Omental fat pad (tissue), 4 donors: ENCODE results near the gene MORC3. TPM values are rescaled to one million over a fixed set of nuclear protein-coding genes. Genes with fewer than 3 reads are reported as not detected.
"Not testable (repeated sequence)": the region's sequence is repeated elsewhere in the genome, so short reads cannot be mapped to it uniquely, and the experiment has no call there.

ENCODE experiments used
- ATAC-seq: fragments of 150-250 bp; one replicate; pipeline ENCODE4 v1.9.1; 2016; ENCODE audit warnings: mild to moderate bottlenecking, moderate library complexity; ENCODE audit not compliant: low FRiP score
- DNase-seq: peaks from one replicate; pipeline ENCODE4 v3.0.0-alpha.2; 2019; ENCODE audit warnings: low spot score
- CTCF ChIP-seq, 3 donors: fragments of 450-650 bp; IDR thresholded peaks; one replicate each; pipeline ENCODE4 v1.5.1; 2016 to 2017; ENCODE audit warnings: antibody characterized with exemption in 3 of 3, mild to moderate bottlenecking in 3 of 3, moderate library complexity in 2 of 3
- total RNA-seq, 4 donors: library from RNA; depleted of rRNA; stranded (reverse); fragments of >200 nt; gene quantifications; one replicate each; pipeline ENCODE4 v1.1.0, GENCODE V29; 2016

MORC3 gene
- total RNA-seq, 4 donors from 2014 or later = 26.8 to 43.2 (median 34.1) TPM

- ATAC-seq (no peak), DNase-seq (no peak)
- no peak for TF ChIP-seq CTCF (IDR thresholded peaks at IDR 0.05)
Observed at GRCh38 chr21:36388096-36388495, 68.1 kb downstream of the MORC3 start.

- no peak for ATAC-seq
Observed at GRCh38 chr21:36388835-36389234, 68.8 kb downstream of the MORC3 start.

GRCh38 chr21:36391649-36392048 is 71.7 kb downstream of the MORC3 start:
- DNase-seq, ATAC-seq: not testable (repeated sequence)

More at GRCh38 chr21:36388835-36389234, 68.8 kb downstream of the MORC3 start:
- no peak for DNase-seq
- TF ChIP-seq CTCF (IDR thresholded peaks at IDR 0.05) = no peak

- DNase-seq (no peak), ATAC-seq (no peak)
- TF ChIP-seq CTCF (IDR thresholded peaks at IDR 0.05) = no peak
Observed at GRCh38 chr21:36395353-36396111, 75.5 kb downstream of the MORC3 start.

GRCh38 chr21:36396325-36396724 is 76.3 kb downstream of the MORC3 start:
- DNase-seq = no peak

GRCh38 chr21:36396971-36397370 is 77.0 kb downstream of the MORC3 start:
- TF ChIP-seq CTCF (IDR thresholded peaks at IDR 0.05) = no peak
- ATAC-seq = no peak
- DNase-seq = no peak

More at GRCh38 chr21:36396325-36396724, 76.3 kb downstream of the MORC3 start:
- no peak for TF ChIP-seq CTCF (IDR thresholded peaks at IDR 0.05)
- no peak for ATAC-seq

- ATAC-seq (no peak), DNase-seq (no peak)
- no peak for TF ChIP-seq CTCF (IDR thresholded peaks at IDR 0.05)
Observed at GRCh38 chr21:36397606-36398005, 77.6 kb downstream of the MORC3 start.

GRCh38 chr21:36399736-36400135 is 79.7 kb downstream of the MORC3 start:
- ATAC-seq, DNase-seq: not testable (repeated sequence)
